GM21723 (cell line): Measurements from ENCODE around the gene ANXA11.
"Not testable (repeated sequence)": the region's sequence is repeated elsewhere in the genome, so short reads cannot be mapped to it uniquely, and the experiment has no call there.

Source experiments
- ATAC-seq: cut with Tn5 transposase; IDR thresholded peaks from one replicate; pipeline ENCODE4 v1.9.1; 2021; ENCODE audit warnings: mild to moderate bottlenecking, moderate library complexity; ENCODE audit not compliant: unreplicated experiment

ANXA11 gene

GRCh38 chr10:80210259-80210658 lies 4.9 kb upstream of the ANXA11 start:
- no peak for ATAC-seq

- no peak for ATAC-seq
Observed at GRCh38 chr10:80207768-80208370, 2.5 kb upstream of the ANXA11 start.

GRCh38 chr10:80206277-80206655 lies 929 bp upstream of the ANXA11 start:
- ATAC-seq = no peak

GRCh38 chr10:80204677-80205476 lies 460 bp downstream of the ANXA11 start:
- ATAC-seq = peak; percentile 42

- ATAC-seq = peak; percentile 2
Observed at GRCh38 chr10:80203835-80204676, 1.3 kb downstream of the ANXA11 start.

- peak; percentile 72 for ATAC-seq
Observed at GRCh38 chr10:80202934-80203834, 2.2 kb downstream of the ANXA11 start.

GRCh38 chr10:80202530-80202929 lies 2.8 kb downstream of the ANXA11 start:
- not testable (repeated sequence) for ATAC-seq

- no peak for ATAC-seq
Observed at GRCh38 chr10:80201608-80202141, 3.7 kb downstream of the ANXA11 start.

- ATAC-seq = no peak
Observed at GRCh38 chr10:80200687-80201086, 4.7 kb downstream of the ANXA11 start.

- ATAC-seq = no peak
Observed at GRCh38 chr10:80200259-80200658, 5.1 kb downstream of the ANXA11 start.

- ATAC-seq = no peak
Observed at GRCh38 chr10:80199828-80200227, 5.5 kb downstream of the ANXA11 start.

GRCh38 chr10:80197972-80198916 lies 7.1 kb downstream of the ANXA11 start:
- ATAC-seq = no peak

- ATAC-seq = peak; percentile 24
Observed at GRCh38 chr10:80196950-80197315, 8.4 kb downstream of the ANXA11 start.

GRCh38 chr10:80196270-80196949 lies 8.9 kb downstream of the ANXA11 start:
- peak; percentile 79 for ATAC-seq

GRCh38 chr10:80195046-80195574 lies 10.2 kb downstream of the ANXA11 start:
- no peak for ATAC-seq

GRCh38 chr10:80194373-80195045 lies 10.8 kb downstream of the ANXA11 start:
- no peak for ATAC-seq

- ATAC-seq = no peak
Observed at GRCh38 chr10:80192553-80192952, 12.8 kb downstream of the ANXA11 start.
